H9 (cell line): ENCODE results near the gene ZNF638. TPM values are rescaled to one million over a fixed set of nuclear protein-coding genes. Genes with fewer than 3 reads are reported as not detected.

ENCODE experiments used
- DNase-seq: peaks from one replicate; pipeline ENCODE4 v3.0.0-alpha.2; 2017
- H2AFZ ChIP-seq: one replicate; pipeline ENCODE4 v1.6.1; 2013; ENCODE audit warnings: mild to moderate bottlenecking, low read length, control low read depth, moderate library complexity
- H2AK5ac ChIP-seq: 2 replicates; pipeline ENCODE4 v1.6.1; 2013; ENCODE audit warnings: low read length, control low read depth, mixed read lengths; ENCODE audit not compliant: insufficient read length
- H2BK120ac ChIP-seq: one replicate; pipeline ENCODE4 v1.6.1; 2013; ENCODE audit warnings: low read depth, mild to moderate bottlenecking, low read length, control low read depth, inconsistent platforms; ENCODE audit not compliant: poor library complexity, severe bottlenecking
- H2BK12ac ChIP-seq: 2 replicates; pipeline ENCODE4 v1.6.1; 2013; ENCODE audit warnings: low read length, control low read depth, mixed read lengths, low read depth; ENCODE audit not compliant: insufficient read length
- H2BK15ac ChIP-seq: 2 replicates; pipeline ENCODE4 v1.6.1; 2013; ENCODE audit warnings: low read depth, low read length, control low read depth
- H2BK20ac ChIP-seq: one replicate; pipeline ENCODE4 v1.6.1; 2013; ENCODE audit warnings: low read depth, mild to moderate bottlenecking, low read length, control low read depth, inconsistent platforms; ENCODE audit not compliant: poor library complexity, severe bottlenecking
- H2BK5ac ChIP-seq: 2 replicates; pipeline ENCODE4 v1.6.1; 2013; ENCODE audit warnings: low read length, control low read depth, mixed read lengths; ENCODE audit not compliant: insufficient read length
- H3K14ac ChIP-seq: 2 replicates; pipeline ENCODE4 v1.6.1; 2013; ENCODE audit warnings: low read length, control low read depth; ENCODE audit not compliant: insufficient read depth
- H3K18ac ChIP-seq: 2 replicates; pipeline ENCODE4 v1.6.1; 2013; ENCODE audit warnings: low read depth, mild to moderate bottlenecking, mixed read lengths, low read length, control low read depth; ENCODE audit not compliant: insufficient read length
- H3K23ac ChIP-seq: 2 replicates; pipeline ENCODE4 v1.6.1; 2013; ENCODE audit warnings: low read length, control low read depth, mixed read lengths, low read depth; ENCODE audit not compliant: insufficient read length
- H3K23me2 ChIP-seq: 2 replicates; pipeline ENCODE4 v1.6.1; 2013; ENCODE audit warnings: low read depth, mild to moderate bottlenecking, mixed read lengths, low read length, control low read depth; ENCODE audit not compliant: insufficient read length, poor library complexity, severe bottlenecking
- H3K27ac ChIP-seq: 2 replicates; pipeline ENCODE4 v1.5.1; 2013; ENCODE audit warnings: low read length, control low read depth, mixed read lengths, low read depth; ENCODE audit not compliant: insufficient read length
- H3K27me3 ChIP-seq: 2 replicates; pipeline ENCODE4 v1.6.1; 2013; ENCODE audit warnings: low read length, control low read depth, inconsistent platforms; ENCODE audit not compliant: insufficient read depth
- H3K4ac ChIP-seq: 2 replicates; pipeline ENCODE4 v1.6.1; 2013; ENCODE audit warnings: low read depth, mild to moderate bottlenecking, control low read depth, inconsistent platforms, low read length, moderate library complexity
- H3K4me1 ChIP-seq: 2 replicates; pipeline ENCODE4 v1.6.1; 2013; ENCODE audit warnings: low read length, control low read depth, inconsistent platforms; ENCODE audit not compliant: insufficient read depth
- H3K4me2 ChIP-seq: 2 replicates; pipeline ENCODE4 v1.6.1; 2013; ENCODE audit warnings: low read length, control low read depth, mixed read lengths; ENCODE audit not compliant: insufficient read length, insufficient read depth
- H3K56ac ChIP-seq: 2 replicates; pipeline ENCODE4 v1.6.1; 2013; ENCODE audit warnings: low read depth, mild to moderate bottlenecking, mixed read lengths, low read length, control low read depth; ENCODE audit not compliant: insufficient read length
- H3K79me1 ChIP-seq: 2 replicates; pipeline ENCODE4 v1.6.1; 2013; ENCODE audit warnings: low read depth, mild to moderate bottlenecking, moderate library complexity, low read length, control low read depth, inconsistent platforms; ENCODE audit not compliant: insufficient read depth, poor library complexity, severe bottlenecking
- H3K79me2 ChIP-seq: 2 replicates; pipeline ENCODE4 v1.6.1; 2013; ENCODE audit warnings: low read length, control low read depth, inconsistent platforms; ENCODE audit not compliant: insufficient read depth
- H3K9ac ChIP-seq: 2 replicates; pipeline ENCODE4 v1.6.1; 2013; ENCODE audit warnings: low read length, control low read depth, mixed read lengths; ENCODE audit not compliant: insufficient read length; ENCODE audit errors: extremely low read depth
- H3K9me3 ChIP-seq: one replicate; pipeline ENCODE4 v1.6.1; 2013; ENCODE audit warnings: low read depth, low read length, inconsistent platforms; ENCODE audit not compliant: control insufficient read depth
- H3T11ph ChIP-seq: one replicate; pipeline ENCODE4 v1.6.1; 2013; ENCODE audit warnings: mild to moderate bottlenecking, low read length, control low read depth, inconsistent platforms
- H4K20me1 ChIP-seq: one replicate; pipeline ENCODE4 v1.6.1; 2013; ENCODE audit not compliant: control insufficient read depth, insufficient read length, insufficient read depth
- H4K5ac ChIP-seq: 2 replicates; pipeline ENCODE4 v1.6.1; 2013; ENCODE audit warnings: low read depth, mild to moderate bottlenecking, mixed read lengths, low read length, control low read depth; ENCODE audit not compliant: insufficient read length
- H4K8ac ChIP-seq: replicated peaks from 2 replicates; pipeline ENCODE4 v1.6.1; 2013; ENCODE audit warnings: low read length, control low read depth, mixed read lengths, low read depth; ENCODE audit not compliant: insufficient read length
- H4K91ac ChIP-seq: 2 replicates; pipeline ENCODE4 v1.6.1; 2013; ENCODE audit warnings: low read depth, mild to moderate bottlenecking, moderate library complexity, mixed read lengths, low read length, control low read depth; ENCODE audit not compliant: insufficient read length
- H3K27ac Mint-ChIP-seq, 3 experiments: 2 replicates in 2 of 3; 3 replicates in 1 of 3; pipeline ENCODE4 v1.8.0; 2020 to 2021; ENCODE audit warnings: mixed read lengths in 3 of 3, mild to moderate bottlenecking in 1 of 3, moderate library complexity in 1 of 3
- H3K27me3 Mint-ChIP-seq: 2 replicates; pipeline ENCODE4 v1.8.0; 2021; ENCODE audit warnings: low read depth, mild to moderate bottlenecking, moderate library complexity, mixed read lengths
- H3K36me3 Mint-ChIP-seq, 3 experiments: 2 replicates in 2 of 3; 3 replicates in 1 of 3; pipeline ENCODE4 v1.8.0; 2020 to 2021; ENCODE audit warnings: low read depth in 3 of 3, mixed read lengths in 3 of 3; ENCODE audit not compliant: insufficient read depth in 1 of 3
- H3K4me1 Mint-ChIP-seq, 2 experiments: 2 replicates each; pipeline ENCODE4 v1.8.0; 2020; ENCODE audit warnings: mixed read lengths in 2 of 2
- H3K4me3 Mint-ChIP-seq, 2 experiments: 2 replicates in 1 of 2; 3 replicates in 1 of 2; pipeline ENCODE4 v1.8.0; 2020 to 2021; ENCODE audit warnings: mild to moderate bottlenecking in 2 of 2, mixed read lengths in 2 of 2, moderate library complexity in 1 of 2
- H3K9me3 Mint-ChIP-seq, 2 experiments: 2 replicates in 1 of 2; 3 replicates in 1 of 2; pipeline ENCODE4 v1.8.0; 2020; ENCODE audit warnings: mild to moderate bottlenecking in 2 of 2, mixed read lengths in 2 of 2, moderate library complexity in 1 of 2
- WGBS: extraction: QIAGEN DNeasy Blood & Tissue Kit; methylation state at CpG from one replicate; pipeline ENCODE4 v1.1.7; 2013; ENCODE audit warnings: missing lambda C conversion rate, low lambda C conversion rate, mixed read lengths; ENCODE audit not compliant: insufficient read length; ENCODE audit errors: extremely low coverage; 5-methylcytosine and 5-hydroxymethylcytosine counted together
- total RNA-seq: library from RNA; stranded (reverse); gene quantifications from 2 replicates; pipeline ENCODE4 v1.2.1, GENCODE V29; 2021
- TF ChIP-seq, protein P1 (sequence below): fragments of 200-600 bp; sonication (generic); conservative IDR thresholded peaks from 3 replicates; pipeline ENCODE4 v1.8.0; 2021; ENCODE audit warnings: antibody characterized with exemption, mild to moderate bottlenecking

Gene ZNF638
- total RNA-seq, 1 experiment from 2014 or later, result 146 TPM

DNA sequence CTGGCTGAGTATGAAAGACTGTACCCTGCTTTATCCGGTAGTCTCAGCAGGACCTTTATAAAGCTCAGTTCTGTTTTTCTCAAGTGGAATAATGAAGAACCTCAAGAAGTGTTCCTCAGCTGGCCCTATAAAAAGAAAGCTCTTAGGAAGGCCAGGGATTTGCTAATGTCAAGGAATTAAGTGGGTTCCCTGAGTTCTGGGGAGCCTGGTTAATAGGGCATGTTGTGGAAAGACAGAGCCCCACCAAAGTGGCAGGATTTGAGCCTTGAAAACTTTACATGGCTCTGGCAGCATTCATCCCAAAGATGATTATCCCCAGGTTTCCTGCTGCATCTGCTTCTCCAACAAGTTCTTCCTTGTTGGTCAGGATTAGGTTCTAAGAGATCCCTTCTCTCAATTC lies 114.9 kb downstream of the ZNF638 start:
- Mint-ChIP-seq H3K4me1 (peaks cover 5 to 8% of the 10 kb centered on the region in 2 experiments), H3K9me3 (no peaks in the 10 kb centered on the region), H3K27me3 (peaks cover 15% of the 10 kb centered on the region), H3K4me3 (no peak overlapping the region), H3K27ac (no peak overlapping the region), H3K36me3 (peaks cover 0 to 3% (median 0%) of the 10 kb centered on the region in 3 experiments; a peak in 2 of 7 replicates)
- H2BK120ac ChIP-seq, result no peak overlapping the region
- DNase-seq, result no peak
- no peak overlapping the region for H3K4me2 ChIP-seq
- WGBS, result no CpG with 5 or more reads among the region's 1 CpG
- H3K79me1 ChIP-seq, result no peaks in the 10 kb centered on the region
- H4K5ac ChIP-seq, result no peak overlapping the region
- H3K18ac ChIP-seq, result no peak overlapping the region
- no peaks in the 10 kb centered on the region for H3K23me2 ChIP-seq
- H2BK12ac ChIP-seq, result no peak overlapping the region
- H3K9me3 ChIP-seq, result no peaks in the 10 kb centered on the region
- no peak overlapping the region for H3K14ac ChIP-seq
- no peaks in the 10 kb centered on the region for H3K79me2 ChIP-seq
- no peaks in the 10 kb centered on the region for H3K4me1 ChIP-seq
- no peak overlapping the region for H2BK15ac ChIP-seq
- no peak overlapping the region for H2AFZ ChIP-seq
- H4K8ac ChIP-seq, result no peak overlapping the region
- H2BK20ac ChIP-seq, result no peak overlapping the region
- H3K27ac ChIP-seq, result no peak overlapping the region
- H4K91ac ChIP-seq, result no peak overlapping the region
- H2AK5ac ChIP-seq, result no peak overlapping the region
- H4K20me1 ChIP-seq, result no peaks in the 10 kb centered on the region
- H3K23ac ChIP-seq, result no peak overlapping the region
- no peaks in the 10 kb centered on the region; the same call in 1 of the 2 replicates for H3K27me3 ChIP-seq
- H3K56ac ChIP-seq, result no peak overlapping the region
- no peak overlapping the region for H3K4ac ChIP-seq
- no peak overlapping the region for H2BK5ac ChIP-seq
- TF ChIP-seq, protein P1, sequence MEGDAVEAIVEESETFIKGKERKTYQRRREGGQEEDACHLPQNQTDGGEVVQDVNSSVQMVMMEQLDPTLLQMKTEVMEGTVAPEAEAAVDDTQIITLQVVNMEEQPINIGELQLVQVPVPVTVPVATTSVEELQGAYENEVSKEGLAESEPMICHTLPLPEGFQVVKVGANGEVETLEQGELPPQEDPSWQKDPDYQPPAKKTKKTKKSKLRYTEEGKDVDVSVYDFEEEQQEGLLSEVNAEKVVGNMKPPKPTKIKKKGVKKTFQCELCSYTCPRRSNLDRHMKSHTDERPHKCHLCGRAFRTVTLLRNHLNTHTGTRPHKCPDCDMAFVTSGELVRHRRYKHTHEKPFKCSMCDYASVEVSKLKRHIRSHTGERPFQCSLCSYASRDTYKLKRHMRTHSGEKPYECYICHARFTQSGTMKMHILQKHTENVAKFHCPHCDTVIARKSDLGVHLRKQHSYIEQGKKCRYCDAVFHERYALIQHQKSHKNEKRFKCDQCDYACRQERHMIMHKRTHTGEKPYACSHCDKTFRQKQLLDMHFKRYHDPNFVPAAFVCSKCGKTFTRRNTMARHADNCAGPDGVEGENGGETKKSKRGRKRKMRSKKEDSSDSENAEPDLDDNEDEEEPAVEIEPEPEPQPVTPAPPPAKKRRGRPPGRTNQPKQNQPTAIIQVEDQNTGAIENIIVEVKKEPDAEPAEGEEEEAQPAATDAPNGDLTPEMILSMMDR, result no peak
- no peak overlapping the region for H3K9ac ChIP-seq
- H3T11ph ChIP-seq, result no peak overlapping the region
